Measurements from ENCODE around the gene MXRA5. TPM values are rescaled to one million over a fixed set of nuclear protein-coding genes. Genes with fewer than 3 reads are reported as not detected.
"Not testable (repeated sequence)": the region's sequence is repeated elsewhere in the genome, so short reads cannot be mapped to it uniquely, and the experiment has no call there.

MXRA5 gene
- total RNA-seq, 1 experiment from 2014 or later = not detected

DNA sequence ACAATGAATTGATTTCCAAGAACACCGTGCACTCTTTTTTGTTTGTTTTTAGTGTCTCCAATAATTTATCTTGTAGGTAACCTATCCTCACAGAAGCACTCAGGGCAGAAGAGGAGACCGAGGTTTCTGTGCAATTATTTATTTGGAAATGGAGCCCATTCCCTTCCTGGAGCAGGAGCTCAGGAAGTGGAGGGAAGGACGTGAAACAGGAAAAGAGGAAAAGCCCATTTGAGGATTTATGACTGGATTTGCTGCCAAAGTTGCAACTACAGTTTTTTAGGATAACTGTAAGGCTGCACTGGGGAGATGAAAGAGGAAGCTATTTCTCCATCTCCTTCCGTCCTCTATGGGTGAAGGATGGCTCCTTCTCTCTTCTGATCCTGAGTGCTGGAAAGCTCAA, 31.7 kb upstream of the MXRA5 start:
- H4K20me1 ChIP-seq (ENCODE audit: low read length) = no peaks in the 10 kb centered on the region

GRCh38 chrX:3377560-3377959, 31.1 kb upstream of the MXRA5 start:
- H3K36me3 ChIP-seq (ENCODE audit: low read depth, low read length) = no peaks in the 10 kb centered on the region
- no peaks in the 10 kb centered on the region for H3K9me2 ChIP-seq (replicated peaks; ENCODE audit: low read length)
- TF ChIP-seq, protein P1, sequence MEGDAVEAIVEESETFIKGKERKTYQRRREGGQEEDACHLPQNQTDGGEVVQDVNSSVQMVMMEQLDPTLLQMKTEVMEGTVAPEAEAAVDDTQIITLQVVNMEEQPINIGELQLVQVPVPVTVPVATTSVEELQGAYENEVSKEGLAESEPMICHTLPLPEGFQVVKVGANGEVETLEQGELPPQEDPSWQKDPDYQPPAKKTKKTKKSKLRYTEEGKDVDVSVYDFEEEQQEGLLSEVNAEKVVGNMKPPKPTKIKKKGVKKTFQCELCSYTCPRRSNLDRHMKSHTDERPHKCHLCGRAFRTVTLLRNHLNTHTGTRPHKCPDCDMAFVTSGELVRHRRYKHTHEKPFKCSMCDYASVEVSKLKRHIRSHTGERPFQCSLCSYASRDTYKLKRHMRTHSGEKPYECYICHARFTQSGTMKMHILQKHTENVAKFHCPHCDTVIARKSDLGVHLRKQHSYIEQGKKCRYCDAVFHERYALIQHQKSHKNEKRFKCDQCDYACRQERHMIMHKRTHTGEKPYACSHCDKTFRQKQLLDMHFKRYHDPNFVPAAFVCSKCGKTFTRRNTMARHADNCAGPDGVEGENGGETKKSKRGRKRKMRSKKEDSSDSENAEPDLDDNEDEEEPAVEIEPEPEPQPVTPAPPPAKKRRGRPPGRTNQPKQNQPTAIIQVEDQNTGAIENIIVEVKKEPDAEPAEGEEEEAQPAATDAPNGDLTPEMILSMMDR (conservative IDR thresholded peaks at IDR 0.05; ENCODE audit: low read depth, low read length) = no peak
- TF ChIP-seq EZH2 (IDR thresholded peaks at IDR 0.05; ENCODE audit: low read length, unreplicated experiment) (no peak), EZH2phosphoT487 (IDR thresholded peaks at IDR 0.05; ENCODE audit: borderline replicate concordance, low read length) (no peak)
- H2AFZ ChIP-seq (ENCODE audit: low read length) = no peak overlapping the region
- H3K4me1 ChIP-seq (ENCODE audit: insufficient read depth, low read length) = no peaks in the 10 kb centered on the region
- DNase-seq (no peak), ATAC-seq (no peak)
- H3K79me2 ChIP-seq (ENCODE audit: low read length) = no peaks in the 10 kb centered on the region
- CTCF ChIA-PET = no interaction called here
- no peak overlapping the region for H3K27ac ChIP-seq (ENCODE audit: low read length)
- POLR2A ChIA-PET (ENCODE audit: unreplicated experiment) = no interaction called here
- BruUV-seq (replicated peaks) = no TSS peak
- no peaks in the 10 kb centered on the region for H3K9me3 ChIP-seq (ENCODE audit: low read length)
- no peak overlapping the region for H3K4me2 ChIP-seq (ENCODE audit: low read length)
- no peak overlapping the region for H3K4me3 ChIP-seq (ENCODE audit: low read length)
- H3K27me3 ChIP-seq (ENCODE audit: low read length) = no peaks in the 10 kb centered on the region
- no peaks in the 10 kb centered on the region for H4K20me1 ChIP-seq (ENCODE audit: low read length)
- no peak overlapping the region for H3K9ac ChIP-seq (ENCODE audit: low read length)
- intact Hi-C loops (cut with micrococcal nuclease) = no loop called here
- no peaks in the 10 kb centered on the region for H3F3A ChIP-seq (ENCODE audit: low read length, unreplicated experiment)

More for the DNA sequence above, 31.7 kb upstream of the MXRA5 start:
- H3K4me2 ChIP-seq (ENCODE audit: low read length) = no peak overlapping the region
- ATAC-seq (no peak), DNase-seq (no peak)
- H3K9ac ChIP-seq (ENCODE audit: low read length) = no peak overlapping the region
- CTCF ChIA-PET = no interaction called here
- H3F3A ChIP-seq (ENCODE audit: low read length, unreplicated experiment) = no peaks in the 10 kb centered on the region
- TF ChIP-seq, protein P1 (conservative IDR thresholded peaks at IDR 0.05; ENCODE audit: low read depth, low read length) = no peak
- TF ChIP-seq EZH2 (IDR thresholded peaks at IDR 0.05; ENCODE audit: low read length, unreplicated experiment) (no peak), EZH2phosphoT487 (IDR thresholded peaks at IDR 0.05; ENCODE audit: borderline replicate concordance, low read length) (no peak)
- H3K9me3 ChIP-seq (ENCODE audit: low read length) = no peaks in the 10 kb centered on the region
- no TSS peak for BruUV-seq (replicated peaks)
- H3K4me3 ChIP-seq (ENCODE audit: low read length) = no peak overlapping the region
- H2AFZ ChIP-seq (ENCODE audit: low read length) = no peak overlapping the region
- H3K4me1 ChIP-seq (ENCODE audit: insufficient read depth, low read length) = no peaks in the 10 kb centered on the region
- POLR2A ChIA-PET (ENCODE audit: unreplicated experiment) = no interaction called here
- no peaks in the 10 kb centered on the region for H3K9me2 ChIP-seq (replicated peaks; ENCODE audit: low read length)
- no peak overlapping the region for H3K27ac ChIP-seq (ENCODE audit: low read length)
- intact Hi-C loops (cut with micrococcal nuclease) = no loop called here
- H3K27me3 ChIP-seq (ENCODE audit: low read length) = no peaks in the 10 kb centered on the region
- H3K79me2 ChIP-seq (ENCODE audit: low read length) = no peaks in the 10 kb centered on the region
- no peaks in the 10 kb centered on the region for H3K36me3 ChIP-seq (ENCODE audit: low read depth, low read length)

- intact Hi-C loops (cut with micrococcal nuclease); H3K27ac ChIP-seq (ENCODE audit: low read length); H3K9ac ChIP-seq (ENCODE audit: low read length); H3K4me2 ChIP-seq (ENCODE audit: low read length); H3K9me2 ChIP-seq (replicated peaks; ENCODE audit: low read length); H3K4me1 ChIP-seq (ENCODE audit: insufficient read depth, low read length); H3K79me2 ChIP-seq (ENCODE audit: low read length); ATAC-seq; DNase-seq; H3K4me3 ChIP-seq (ENCODE audit: low read length); H3F3A ChIP-seq (ENCODE audit: low read length, unreplicated experiment); H2AFZ ChIP-seq (ENCODE audit: low read length); H4K20me1 ChIP-seq (ENCODE audit: low read length); H3K36me3 ChIP-seq (ENCODE audit: low read depth, low read length); POLR2A ChIA-PET (ENCODE audit: unreplicated experiment); H3K27me3 ChIP-seq (ENCODE audit: low read length); CTCF ChIA-PET; BruUV-seq (replicated peaks); H3K9me3 ChIP-seq (ENCODE audit: low read length): not testable (repeated sequence)
Measured at GRCh38 chrX:3375878-3376508, 29.5 kb upstream of the MXRA5 start.
